DMS79 (cell line): ENCODE data around the gene ABCG1.
A peak's percentile ranks its signal among the peaks of the same experiment; 100 is the strongest.

Experiments
- DNase-seq: peaks from one replicate; lab custom pipeline; 2025; lab: John Stamatoyannopoulos, UW

The ABCG1 gene

GRCh38 chr21:42191696-42192595, 27.0 kb upstream of the ABCG1 start:
- DNase-seq = peak; percentile 5

GRCh38 chr21:42193131-42193671, 25.7 kb upstream of the ABCG1 start:
- DNase-seq = no peak

DNA sequence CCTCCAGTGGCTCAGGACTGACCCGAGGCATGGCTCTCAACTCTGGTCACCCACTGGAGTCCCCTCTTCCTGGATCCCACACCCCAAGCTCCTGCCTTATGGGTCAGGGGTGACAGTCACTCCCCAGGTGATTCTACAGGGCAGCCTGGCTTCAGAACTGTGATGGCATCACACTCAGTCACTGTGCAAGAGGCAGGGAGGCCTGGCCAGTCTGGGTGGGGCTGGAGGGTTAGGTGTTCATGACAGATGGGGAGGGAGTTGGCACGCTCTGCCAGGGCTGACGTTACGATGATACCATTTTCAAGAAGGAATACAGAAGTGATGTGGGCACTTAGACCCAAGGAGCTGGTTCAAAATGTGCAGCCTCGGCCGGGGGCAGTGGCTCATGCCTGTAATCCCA, 25.2 kb upstream of the ABCG1 start:
- DNase-seq = no peak

DNA sequence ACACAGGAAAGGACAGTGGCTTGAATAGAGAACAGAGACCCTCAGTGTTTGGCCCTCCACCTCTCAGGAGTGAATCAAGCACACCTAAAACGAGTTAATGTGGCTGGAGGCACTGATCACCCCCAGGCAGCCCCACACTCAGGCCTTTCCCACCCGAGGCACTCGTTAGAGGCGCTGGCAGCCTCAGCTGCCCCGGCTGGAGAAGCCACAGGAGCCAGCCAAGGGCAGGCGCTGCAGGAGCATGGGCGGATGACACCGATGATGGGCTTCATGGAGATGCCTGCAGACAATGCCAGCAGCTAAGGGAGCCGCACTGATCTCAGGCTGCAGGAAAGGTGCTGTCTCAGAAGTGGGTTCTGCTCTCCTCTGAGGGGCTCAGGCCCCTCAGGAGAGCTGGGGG, 24.1 kb upstream of the ABCG1 start:
- DNase-seq = no peak

DNA sequence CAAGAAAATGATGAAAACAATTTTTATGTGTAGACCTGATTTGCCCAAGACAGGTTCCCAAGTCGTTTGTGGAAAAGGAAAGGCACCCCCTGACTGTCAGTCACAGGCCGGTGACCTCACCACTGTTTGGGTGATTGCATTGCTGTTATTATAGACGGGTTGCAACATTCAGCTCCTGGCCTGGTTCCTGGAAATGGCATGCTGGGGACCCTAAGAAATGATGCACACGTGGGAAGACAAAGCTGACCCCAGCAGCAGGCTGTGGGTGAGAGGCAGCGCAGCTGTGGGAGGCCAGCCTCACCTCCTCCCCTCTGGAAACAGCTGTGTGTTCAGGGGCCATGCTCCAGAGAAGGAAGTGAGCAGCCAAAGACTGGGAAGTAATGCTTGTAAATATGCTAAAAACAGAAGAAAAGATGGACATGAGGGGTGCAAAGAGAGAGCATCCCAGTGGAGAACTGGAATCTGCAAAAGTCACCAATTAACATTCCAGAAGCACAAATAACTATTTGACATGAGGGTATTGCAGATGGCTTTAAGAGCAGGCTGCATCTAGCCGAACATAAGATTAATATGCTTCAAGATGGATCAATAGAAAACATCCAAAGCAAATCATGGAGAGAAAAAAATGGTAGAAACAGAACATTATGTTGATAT, 23.4 kb upstream of the ABCG1 start:
- no peak for DNase-seq

GRCh38 chr21:42198929-42199867, 19.7 kb upstream of the ABCG1 start:
- no peak for DNase-seq

DNA sequence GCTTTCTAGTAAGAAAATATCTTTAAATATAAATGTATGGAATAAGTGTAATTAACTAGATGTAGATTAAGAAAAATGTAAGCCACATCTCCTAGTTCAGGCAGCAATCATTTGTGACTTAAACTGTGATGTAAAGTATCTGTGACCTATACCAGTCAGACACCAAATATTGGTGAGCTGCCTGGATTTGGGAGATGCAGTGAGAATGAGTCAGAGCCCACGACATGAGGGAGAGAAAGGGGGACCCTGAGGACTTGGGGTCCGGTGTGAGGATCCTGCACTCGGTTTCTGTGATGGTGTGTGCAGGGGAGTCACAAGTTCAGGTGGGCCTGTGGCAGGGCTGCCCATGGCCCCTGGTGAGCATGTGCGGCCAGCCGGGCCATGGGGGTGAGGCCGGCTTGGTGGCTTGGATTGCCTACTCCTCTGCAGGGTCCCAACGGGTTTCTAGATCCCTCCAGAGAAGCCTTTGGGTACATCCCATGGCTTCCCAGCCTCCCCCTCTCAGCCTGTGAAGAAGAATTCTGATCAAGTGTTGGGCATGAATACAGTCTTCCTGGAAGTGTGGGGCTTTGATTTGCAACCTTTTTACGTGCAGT, 19.0 kb upstream of the ABCG1 start:
- DNase-seq = no peak

GRCh38 chr21:42200906-42201614, 17.9 kb upstream of the ABCG1 start:
- DNase-seq = no peak

DNA sequence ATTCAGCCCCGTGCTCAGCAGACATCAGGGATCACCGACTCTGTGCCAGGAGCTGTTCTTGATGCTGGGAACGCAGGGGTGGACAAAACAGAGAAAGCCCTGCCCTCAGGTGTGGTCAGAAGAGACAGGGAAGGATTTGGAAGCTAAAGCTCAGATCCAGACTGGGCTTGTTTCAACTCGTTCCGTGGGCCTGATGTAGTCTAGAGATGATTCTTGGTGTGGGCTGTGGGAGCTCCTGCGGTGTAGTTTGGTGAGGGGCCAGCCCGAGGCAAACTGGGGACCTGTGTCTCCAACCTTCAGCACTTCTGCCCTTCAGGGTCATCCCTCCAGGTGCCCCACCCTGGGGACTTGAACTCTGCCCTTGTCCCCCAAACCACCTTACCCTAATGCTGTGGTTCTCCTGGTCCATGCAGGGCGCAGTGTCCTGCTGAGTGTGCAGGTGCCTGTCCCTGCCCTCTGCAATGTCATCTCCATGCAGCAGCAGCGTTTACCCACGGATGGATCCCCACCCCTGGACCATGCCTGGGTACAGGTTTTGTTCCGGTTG, 17.3 kb upstream of the ABCG1 start:
- DNase-seq = no peak

GRCh38 chr21:42202321-42202720, 16.6 kb upstream of the ABCG1 start:
- no peak for DNase-seq

- DNase-seq = no peak
Observed at GRCh38 chr21:42203321-42203720, 15.6 kb upstream of the ABCG1 start.

- no peak for DNase-seq
Observed at GRCh38 chr21:42203936-42204335, 15.0 kb upstream of the ABCG1 start.

DNA sequence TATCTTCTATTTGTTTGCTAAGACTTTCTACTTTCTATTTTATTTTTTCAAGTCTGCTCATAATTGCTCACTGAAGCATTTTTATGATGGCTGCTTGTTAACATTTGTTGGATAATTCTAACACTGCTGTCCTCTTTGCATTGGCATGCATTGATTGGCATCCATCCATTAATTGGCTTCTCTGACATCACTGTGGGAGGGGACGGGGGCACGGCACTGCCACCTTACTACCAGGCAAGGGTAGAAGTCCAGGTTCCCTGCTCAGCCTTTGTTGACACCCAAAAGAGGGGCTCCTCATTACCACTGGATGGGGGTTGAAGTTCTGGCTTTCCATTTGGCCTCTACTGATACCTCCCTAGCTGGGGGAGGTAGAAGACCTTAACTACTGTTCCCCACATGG, 11.5 kb upstream of the ABCG1 start:
- no peak for DNase-seq

DNA sequence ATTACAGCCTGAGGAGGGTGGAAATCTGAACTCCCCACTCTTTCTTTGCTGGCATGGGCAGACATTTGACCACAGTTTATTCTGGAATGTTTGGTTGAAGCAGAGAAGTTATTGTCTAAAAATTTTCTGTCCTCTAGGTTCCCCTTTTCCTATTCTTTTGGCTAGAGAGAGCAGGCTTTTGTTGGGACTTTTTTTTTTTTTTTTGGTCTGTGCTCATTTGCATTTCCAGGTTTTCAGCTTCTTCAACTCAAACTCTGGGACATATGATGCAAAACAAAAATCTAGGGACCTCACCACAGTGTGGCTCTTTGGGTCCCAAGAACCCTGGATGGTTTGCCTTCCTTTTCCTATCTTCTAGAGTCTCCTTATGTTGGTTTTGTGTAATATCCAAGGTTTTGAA, 10.9 kb upstream of the ABCG1 start:
- DNase-seq = no peak

GRCh38 chr21:42208801-42209490, 10.0 kb upstream of the ABCG1 start:
- no peak for DNase-seq

DNA sequence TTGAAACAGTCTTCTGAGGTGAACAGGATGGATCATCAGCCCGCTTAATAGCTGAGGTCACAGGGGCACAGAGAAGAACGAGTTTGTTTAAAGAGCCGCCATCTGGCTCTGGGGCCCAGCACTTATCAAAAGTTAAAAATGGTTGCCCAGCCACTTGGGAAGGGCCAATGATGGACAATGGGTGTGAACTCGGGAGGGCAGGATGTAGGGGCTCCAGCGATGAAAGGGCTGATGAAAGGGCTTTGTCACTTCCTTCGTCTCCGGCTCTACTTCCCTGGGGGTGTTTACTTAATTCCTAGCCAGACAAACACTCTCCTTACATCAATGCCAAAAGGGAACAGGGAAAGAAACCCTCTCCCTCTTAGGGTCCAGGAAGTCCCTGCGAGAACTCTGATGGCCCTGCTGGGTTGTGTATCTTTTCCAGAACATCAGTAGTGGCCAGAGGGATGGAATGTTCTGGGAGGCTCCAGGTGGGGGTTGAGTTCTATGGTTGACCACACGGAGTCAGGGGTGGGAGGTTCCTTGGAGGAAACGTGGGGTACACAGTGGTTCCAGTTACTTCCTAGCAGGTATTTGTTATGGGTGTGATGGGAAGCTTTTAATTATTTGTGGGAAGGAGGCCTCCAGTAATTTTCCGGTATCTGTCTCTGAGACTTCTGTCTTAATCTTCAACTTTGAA, 9.0 kb upstream of the ABCG1 start:
- DNase-seq = no peak

DNA sequence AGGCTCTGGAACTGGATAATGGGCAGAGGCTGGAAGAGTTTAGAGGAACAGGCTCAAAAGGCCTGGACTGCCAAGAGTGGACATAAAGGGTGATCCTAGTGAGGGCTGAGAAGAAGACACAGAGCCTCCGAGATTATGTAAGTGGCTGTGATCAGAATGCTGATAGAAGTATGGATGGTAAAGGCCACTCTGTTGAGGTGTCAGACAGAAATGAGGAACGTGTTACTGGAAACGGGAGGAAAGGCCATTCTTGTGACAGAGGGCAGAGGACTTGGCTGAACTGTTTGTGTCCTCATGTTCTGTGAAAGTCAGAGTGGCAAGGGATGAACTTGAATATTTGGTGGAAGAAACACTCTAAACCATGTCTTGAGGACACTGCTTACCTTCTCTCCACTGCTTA, 6.7 kb upstream of the ABCG1 start:
- DNase-seq = no peak

DNA sequence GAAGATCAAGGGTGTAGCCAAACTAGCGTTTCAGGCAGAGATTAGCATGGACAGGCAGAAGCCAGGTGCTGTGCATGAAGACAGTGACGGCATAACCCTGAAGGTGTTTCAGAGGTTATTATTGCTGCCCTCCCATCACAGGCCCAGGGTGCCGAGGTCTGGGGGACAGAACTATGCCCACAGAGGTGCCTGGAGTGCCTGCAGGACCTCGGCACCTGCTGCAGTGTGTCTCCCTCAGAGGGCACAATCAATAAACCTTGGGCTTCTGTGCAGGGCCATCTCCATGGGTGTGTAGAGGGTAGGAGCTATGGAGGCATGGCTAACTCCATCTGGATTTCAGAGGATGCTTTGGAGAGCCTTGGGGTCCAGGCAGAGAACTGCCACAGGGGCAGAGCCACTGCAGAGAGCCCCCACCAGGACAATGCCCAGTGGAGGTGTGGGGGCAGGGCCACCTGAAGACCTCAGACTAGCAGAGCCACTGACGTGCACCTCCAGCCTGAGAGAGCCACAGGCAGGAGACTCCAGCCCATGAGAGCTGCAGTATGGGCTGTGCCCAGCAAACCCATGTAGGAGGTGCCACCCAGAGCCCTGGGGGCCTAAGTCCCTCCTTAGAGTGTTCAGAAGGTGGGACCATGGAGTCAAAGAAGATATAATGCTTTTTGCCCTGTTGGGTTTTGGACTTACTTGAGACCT, 5.7 kb upstream of the ABCG1 start:
- no peak for DNase-seq
